ENCODE results near the gene SMARCB1. TPM values are rescaled to one million over a fixed set of nuclear protein-coding genes. Genes with fewer than 3 reads are reported as not detected.

Gene SMARCB1
- total RNA-seq, 4 donors from 2014 or later, result 33.7 to 61.3 (median 54.7) TPM

DNA sequence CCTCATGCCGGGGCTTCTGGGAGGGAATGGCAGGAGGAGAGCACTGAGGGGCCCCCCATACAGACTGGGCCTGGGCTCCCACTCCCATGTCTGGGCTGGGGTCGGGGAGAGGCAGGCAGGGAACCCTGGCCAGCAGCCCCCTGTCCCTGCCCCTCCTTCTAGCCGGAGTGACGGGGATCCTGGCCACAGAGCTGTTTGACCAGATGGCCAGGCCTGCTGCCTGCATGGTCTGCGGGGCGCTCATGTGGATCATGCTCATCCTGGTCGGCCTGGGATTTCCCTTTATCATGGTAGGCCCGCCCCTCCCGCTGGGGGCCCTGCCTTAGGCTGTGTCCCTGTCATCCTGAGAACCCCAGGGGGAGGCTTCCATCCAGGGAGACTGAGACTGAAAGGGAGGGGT, 97.4 kb downstream of the SMARCB1 start:
- 95% methylated on average over 8 of the region's 9 CpGs; no CpG with 5 or more reads in 1 of the 2 donors for WGBS, 2 donors (ENCODE audit: low coverage in 1 of 2)
- TF ChIP-seq EP300 (IDR thresholded peaks at IDR 0.05; ENCODE audit: low read depth) (no peak), POLR2A (IDR thresholded peaks at IDR 0.05) (no peak), POLR2AphosphoS5 (IDR thresholded peaks at IDR 0.05) (no peak)
- TF ChIP-seq, protein P1, sequence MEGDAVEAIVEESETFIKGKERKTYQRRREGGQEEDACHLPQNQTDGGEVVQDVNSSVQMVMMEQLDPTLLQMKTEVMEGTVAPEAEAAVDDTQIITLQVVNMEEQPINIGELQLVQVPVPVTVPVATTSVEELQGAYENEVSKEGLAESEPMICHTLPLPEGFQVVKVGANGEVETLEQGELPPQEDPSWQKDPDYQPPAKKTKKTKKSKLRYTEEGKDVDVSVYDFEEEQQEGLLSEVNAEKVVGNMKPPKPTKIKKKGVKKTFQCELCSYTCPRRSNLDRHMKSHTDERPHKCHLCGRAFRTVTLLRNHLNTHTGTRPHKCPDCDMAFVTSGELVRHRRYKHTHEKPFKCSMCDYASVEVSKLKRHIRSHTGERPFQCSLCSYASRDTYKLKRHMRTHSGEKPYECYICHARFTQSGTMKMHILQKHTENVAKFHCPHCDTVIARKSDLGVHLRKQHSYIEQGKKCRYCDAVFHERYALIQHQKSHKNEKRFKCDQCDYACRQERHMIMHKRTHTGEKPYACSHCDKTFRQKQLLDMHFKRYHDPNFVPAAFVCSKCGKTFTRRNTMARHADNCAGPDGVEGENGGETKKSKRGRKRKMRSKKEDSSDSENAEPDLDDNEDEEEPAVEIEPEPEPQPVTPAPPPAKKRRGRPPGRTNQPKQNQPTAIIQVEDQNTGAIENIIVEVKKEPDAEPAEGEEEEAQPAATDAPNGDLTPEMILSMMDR (IDR thresholded peaks at IDR 0.05), result no peak
- intact Hi-C loops (cut with DNase I; ENCODE audit: low total_unique reads) (no loop called here), in situ Hi-C loops (cut with MboI; ENCODE audit: low pct_ligation_motif_present in 1 of 4, low pct_unique_long_range_greater_than_20kb in 1 of 4, low sequenced_read_pairs in 3 of 4) (no loop called here)
- Histone ChIP-seq H3K4me1 (no peaks in the 10 kb centered on the region), H3K27ac (no peak overlapping the region), H3K27me3 (no peaks in the 10 kb centered on the region), H3K9me3 (no peaks in the 10 kb centered on the region), H3K4me3 (no peak overlapping the region), H3K36me3 (no peaks in the 10 kb centered on the region)
- no peak for DNase-seq

Small RNA genes lying within 50 kb of the gene (small RNA-seq; reads per million reads assigned to genes)
- 0 reads per million in 4 donors for gene RN7SL268P

Other genes with a start within 250 kb of the SMARCB1 start
- gene IGLL1, start 206.7 kb upstream of the SMARCB1 start, total RNA-seq, result not detected
- 1 to 10 TPM in 1 of 4 donors, under 1 TPM in 2, not detected in 1; 0.48 to 7.8 (median 0.82) TPM for gene DRICH1, start 154.6 kb upstream of the SMARCB1 start, total RNA-seq
- 1 to 10 TPM in 1 of 4 donors, under 1 TPM in 1, not detected in 2; 0.82 to 1.1 TPM for gene RGL4, start 96.0 kb upstream of the SMARCB1 start, total RNA-seq
- 1 to 10 TPM; 2.7 to 7.5 (median 5.9) TPM for gene ZNF70, start 35.9 kb upstream of the SMARCB1 start, total RNA-seq
- 1 to 10 TPM in 2 of 4 donors, not detected in 2; 2.6 to 5.4 TPM for gene VPREB3, start 32.5 kb upstream of the SMARCB1 start, total RNA-seq
- not detected for gene C22orf15, start 24.0 kb upstream of the SMARCB1 start, total RNA-seq
- gene CHCHD10, start 19.0 kb upstream of the SMARCB1 start, total RNA-seq, result 10 to 100 TPM; 15.3 to 80.1 (median 50.8) TPM
- gene MMP11, start 14.1 kb upstream of the SMARCB1 start, total RNA-seq, result 1 to 10 TPM; 1.2 to 2.2 (median 1.6) TPM
- gene DERL3, start 52.0 kb downstream of the SMARCB1 start, total RNA-seq, result 10 to 100 TPM in 1 of 4 donors, 1 to 10 TPM in 3; 1.9 to 20.0 (median 3.1) TPM
- gene SLC2A11, start 70.9 kb downstream of the SMARCB1 start, total RNA-seq, result 10 to 100 TPM in 3 of 4 donors, 1 to 10 TPM in 1; 6.0 to 27.4 (median 13.2) TPM
- gene MIF, start 107.4 kb downstream of the SMARCB1 start, total RNA-seq, result 100 to 1,000 TPM; 123 to 210 (median 139) TPM
- gene GSTT2B, start 174.2 kb downstream of the SMARCB1 start, total RNA-seq, result 1 to 10 TPM in 1 of 4 donors, not detected in 3; 2.4 TPM
- gene DDTL, start 179.9 kb downstream of the SMARCB1 start, total RNA-seq, result 1 to 10 TPM in 2 of 4 donors, not detected in 2; 1.5 to 1.8 TPM
- gene DDT, start 187.5 kb downstream of the SMARCB1 start, total RNA-seq, result 100 to 1,000 TPM; 157 to 267 (median 197) TPM
- gene GSTT2, start 193.2 kb downstream of the SMARCB1 start, total RNA-seq, result 1 to 10 TPM in 1 of 4 donors, under 1 TPM in 1, not detected in 2; 0.41 to 7.0 TPM
- not detected for gene GSTT4, start 218.5 kb downstream of the SMARCB1 start, total RNA-seq
- 100 to 1,000 TPM in 1 of 4 donors, 10 to 100 TPM in 3; 68.6 to 178 (median 79.6) TPM for gene CABIN1, start 224.3 kb downstream of the SMARCB1 start, total RNA-seq

All from transverse colon (tissue), 4 donors.